Vagina (tissue), 2 donors: Measurements from ENCODE around the gene EPN2. TPM values are rescaled to one million over a fixed set of nuclear protein-coding genes. Genes with fewer than 3 reads are reported as not detected.
A peak's percentile ranks its signal among the peaks of the same experiment; 100 is the strongest.

Experiments
- DNase-seq, 2 donors: peaks; one replicate each; pipeline ENCODE4 v3.0.0-alpha.2; 2017; ENCODE audit errors: extremely low spot score in 2 of 2
- H3K27ac ChIP-seq: fragments of 200-600 bp; sonication (generic); one replicate; pipeline ENCODE4 v1.5.1; 2019
- H3K27me3 ChIP-seq: fragments of 200-600 bp; sonication (generic); one replicate; pipeline ENCODE4 v1.5.1; 2019
- H3K36me3 ChIP-seq, 2 donors: fragments of 200-600 bp; sonication (generic); one replicate each; pipeline ENCODE4 v1.5.1; 2017 to 2019
- H3K4me1 ChIP-seq: fragments of 200-600 bp; sonication (generic); one replicate; pipeline ENCODE4 v1.5.1; 2019
- H3K4me3 ChIP-seq, 2 donors: fragments of 200-600 bp; sonication (generic); 1 replicate in 1 of 2; 2 replicates in 1 of 2; pipeline ENCODE4 v1.5.1; 2016 to 2019
- H3K9me3 ChIP-seq: fragments of 200-600 bp; sonication (generic); one replicate; pipeline ENCODE4 v1.5.1; 2019
- CTCF ChIP-seq, 3 experiments: fragments of 450-650 bp in 2 of 3; fragments of 200-600 bp in 1 of 3; sonication (generic) in 1 of 3; IDR thresholded peaks; one replicate each; pipeline ENCODE4 v1.5.1; 2017 to 2019; ENCODE audit warnings: antibody characterized with exemption in 3 of 3, mild to moderate bottlenecking in 2 of 3, moderate library complexity in 2 of 3
- POLR2A ChIP-seq, 2 donors: fragments of 450-650 bp; IDR thresholded peaks; one replicate each; pipeline ENCODE4 v1.6.1; 2017; ENCODE audit warnings: antibody characterized with exemption in 2 of 2, mild to moderate bottlenecking in 2 of 2, moderate library complexity in 2 of 2
- POLR2AphosphoS5 ChIP-seq, 2 donors: sonication (generic); formaldehyde crosslinking; IDR thresholded peaks; one replicate each; pipeline ENCODE4 v1.9.0; 2017; ENCODE audit warnings: antibody characterized with exemption in 2 of 2, mild to moderate bottlenecking in 2 of 2, low read depth in 1 of 2; ENCODE audit not compliant: insufficient read depth in 1 of 2
- intact Hi-C: fragments of 100-400 bp; cut with DNase I; formaldehyde crosslinking; loops from one replicate; pipeline ENCODE4 v1.15.1; 2023
- total RNA-seq: library from RNA; depleted of rRNA; stranded (reverse); fragments of >200 nt; gene quantifications from one replicate; pipeline ENCODE4 v1.2.3, GENCODE V29; 2016

EPN2 gene
- total RNA-seq, 1 donor from 2014 or later = 65.6 TPM

GRCh38 chr17:19343671-19344151, 106.5 kb downstream of the EPN2 start:
- Histone ChIP-seq H3K36me3 (no peaks in the 10 kb centered on the region), H3K4me1 (peaks cover 70% of the 10 kb centered on the region), H3K27me3 (no peaks in the 10 kb centered on the region), H3K27ac (no peak overlapping the region), H3K9me3 (no peaks in the 10 kb centered on the region), H3K4me3 (no peak overlapping the region)
- TF ChIP-seq CTCF (IDR thresholded peaks at IDR 0.05) (no peak), POLR2AphosphoS5 (IDR thresholded peaks at IDR 0.05; ENCODE audit: insufficient read depth in 1 of 2, low read depth in 1 of 2) (no peak), POLR2A (IDR thresholded peaks at IDR 0.05) (no peak)
- DNase-seq = no peak
- intact Hi-C loops = no loop called here

GRCh38 chr17:19344311-19345066, 107.3 kb downstream of the EPN2 start:
- peak overlapping the region; percentile 91 for H3K27ac ChIP-seq

GRCh38 chr17:19345067-19345460, 107.9 kb downstream of the EPN2 start:
- intact Hi-C loops = no loop called here
- H3K4me1 ChIP-seq = peaks cover 75% of the 10 kb centered on the region

More at GRCh38 chr17:19344311-19345066, 107.3 kb downstream of the EPN2 start:
- no peak for DNase-seq
- no peak for TF ChIP-seq CTCF (IDR thresholded peaks at IDR 0.05)
- TF ChIP-seq POLR2AphosphoS5 (IDR thresholded peaks at IDR 0.05; ENCODE audit: insufficient read depth in 1 of 2, low read depth in 1 of 2) = no peak
- no peak for TF ChIP-seq POLR2A (IDR thresholded peaks at IDR 0.05)
- intact Hi-C loops = no loop called here
- no peaks in the 10 kb centered on the region for H3K36me3 ChIP-seq
- H3K4me3 ChIP-seq = no peak overlapping the region
- H3K4me1 ChIP-seq = peaks cover 75% of the 10 kb centered on the region
- no peaks in the 10 kb centered on the region for H3K27me3 ChIP-seq
- H3K9me3 ChIP-seq = no peaks in the 10 kb centered on the region

GRCh38 chr17:19345486-19346350, 108.6 kb downstream of the EPN2 start:
- TF ChIP-seq CTCF (IDR thresholded peaks at IDR 0.05) (no peak), POLR2A (IDR thresholded peaks at IDR 0.05) (no peak), POLR2AphosphoS5 (IDR thresholded peaks at IDR 0.05; ENCODE audit: insufficient read depth in 1 of 2, low read depth in 1 of 2) (no peak)
- Histone ChIP-seq H3K36me3 (no peaks in the 10 kb centered on the region), H3K27ac (peak overlapping the region; percentile 91), H3K9me3 (no peaks in the 10 kb centered on the region), H3K27me3 (no peaks in the 10 kb centered on the region), H3K4me3 (no peak overlapping the region), H3K4me1 (peaks cover 75% of the 10 kb centered on the region)
- intact Hi-C loops = no loop called here
- no peak for DNase-seq

More at GRCh38 chr17:19345067-19345460, 107.9 kb downstream of the EPN2 start:
- Histone ChIP-seq H3K27ac (peak overlapping the region; percentile 91), H3K36me3 (no peaks in the 10 kb centered on the region), H3K9me3 (no peaks in the 10 kb centered on the region), H3K27me3 (no peaks in the 10 kb centered on the region), H3K4me3 (no peak overlapping the region)
- no peak for DNase-seq
- TF ChIP-seq POLR2AphosphoS5 (IDR thresholded peaks at IDR 0.05; ENCODE audit: insufficient read depth in 1 of 2, low read depth in 1 of 2) (no peak), CTCF (IDR thresholded peaks at IDR 0.05) (no peak), POLR2A (IDR thresholded peaks at IDR 0.05) (no peak)
